H1 (cell line): Measurements from ENCODE around the gene HSD11B1L. TPM values are rescaled to one million over a fixed set of nuclear protein-coding genes. Genes with fewer than 3 reads are reported as not detected.

Source experiments
- CTCF ChIA-PET: fragments of 300-600 bp; sonication (Branson Sonifier 250); formaldehyde crosslinking; loops from one replicate; lab custom pipeline; 2021; ENCODE audit not compliant: partially characterized antibody; lab: Charles Lee
- POLR2A ChIA-PET: fragments of 300-600 bp; sonication (Branson Sonifier 250); formaldehyde crosslinking; loops from one replicate; lab custom pipeline; 2021; ENCODE audit warnings: inconsistent platforms; ENCODE audit not compliant: partially characterized antibody; lab: Charles Lee
- DNase-seq, 2 experiments: peaks; one replicate each; pipeline versions ENCODE4 v3.0.0 to v3.0.0-alpha.2; 2010 to 2022; ENCODE audit warnings: low spot score in 2 of 2, low read depth in 1 of 2, mixed read lengths in 1 of 2
- FAIRE-seq: peaks from 2 replicates; lab custom pipeline; 2011; peaks lifted over from hg19 to GRCh38; lab: Jason Lieb, UNC
- H2AFZ ChIP-seq: 2 replicates; pipeline ENCODE4 v1.8.1; 2012; ENCODE audit warnings: low read length, inconsistent platforms
- H2AK5ac ChIP-seq: 2 replicates; pipeline ENCODE4 v1.6.1; 2013; ENCODE audit warnings: low read depth, low read length
- H2BK120ac ChIP-seq: replicated peaks from 2 replicates; pipeline ENCODE3; 2013; ENCODE audit warnings: low read depth, low read length, inconsistent platforms
- H2BK12ac ChIP-seq: 2 replicates; pipeline ENCODE4 v1.6.1; 2013; ENCODE audit warnings: low read depth, low read length
- H2BK15ac ChIP-seq: 2 replicates; pipeline ENCODE4 v1.6.1; 2013; ENCODE audit warnings: low read length
- H2BK20ac ChIP-seq: 2 replicates; pipeline ENCODE4 v1.6.1; 2013; ENCODE audit warnings: low read length
- H2BK5ac ChIP-seq: 2 replicates; pipeline ENCODE4 v1.6.1; 2013; ENCODE audit warnings: low read depth, low read length
- H3K14ac ChIP-seq: 2 replicates; pipeline ENCODE4 v1.6.1; 2013; ENCODE audit warnings: inconsistent platforms; ENCODE audit not compliant: insufficient read length
- H3K18ac ChIP-seq: 2 replicates; pipeline ENCODE4 v1.6.1; 2013; ENCODE audit warnings: low read length; ENCODE audit errors: extremely low read depth
- H3K23ac ChIP-seq: 2 replicates; pipeline ENCODE4 v1.6.1; 2013; ENCODE audit warnings: inconsistent platforms; ENCODE audit not compliant: insufficient read length
- H3K23me2 ChIP-seq: 2 replicates; pipeline ENCODE4 v1.6.1; 2013; ENCODE audit warnings: low read depth, low read length
- H3K27ac ChIP-seq: 2 replicates; pipeline ENCODE4 v1.6.1; 2011; ENCODE audit warnings: low read depth, low read length, inconsistent platforms
- H3K27me3 ChIP-seq, 4 experiments: replicated peaks in 1 of 4; 1 replicate in 1 of 4; 2 replicates in 3 of 4; pipeline versions ENCODE4 v1.6.1 to v1.8.1; 2011 to 2013; ENCODE audit warnings: low read length in 3 of 4, mild to moderate bottlenecking in 3 of 4, inconsistent platforms in 2 of 4, mixed read lengths in 2 of 4, moderate library complexity in 1 of 4; ENCODE audit not compliant: control insufficient read depth in 3 of 4, insufficient read depth in 3 of 4; ENCODE audit errors: extremely low read depth in 1 of 4
- H3K36me3 ChIP-seq, 4 experiments: 2 replicates each; pipeline versions ENCODE4 v1.6.1 to v1.8.1; 2011 to 2013; ENCODE audit warnings: mild to moderate bottlenecking in 4 of 4, low read length in 3 of 4, moderate library complexity in 2 of 4, control low read depth in 1 of 4, inconsistent platforms in 1 of 4; ENCODE audit not compliant: insufficient read depth in 4 of 4, control insufficient read depth in 2 of 4
- H3K4ac ChIP-seq: replicated peaks from 2 replicates; pipeline ENCODE3; 2013; ENCODE audit warnings: low read length, low read depth, mixed read lengths, inconsistent platforms; ENCODE audit not compliant: insufficient read length
- H3K4me1 ChIP-seq, 4 experiments: replicated peaks in 1 of 4; 1 replicate in 1 of 4; 2 replicates in 3 of 4; pipeline versions ENCODE4 v1.6.1 to v1.8.1; 2011 to 2013; ENCODE audit warnings: low read length in 3 of 4, inconsistent platforms in 2 of 4, mixed read lengths in 1 of 4; ENCODE audit not compliant: insufficient read depth in 4 of 4, control insufficient read depth in 3 of 4
- H3K4me2 ChIP-seq, 2 experiments: 2 replicates each; pipeline versions ENCODE4 v1.6.1 to v1.8.1; 2011 to 2013; ENCODE audit warnings: low read depth in 2 of 2, low read length in 2 of 2, control low read depth in 1 of 2, inconsistent platforms in 1 of 2, mild to moderate bottlenecking in 1 of 2; ENCODE audit not compliant: insufficient read depth in 1 of 2
- H3K4me3 ChIP-seq, 4 experiments: fragments of 200-600, 300-600 bp in 1 of 4; sonication (generic), shearing (Covaris generic), sonication (Bioruptor Twin) in 1 of 4; 2 replicates each; pipeline versions ENCODE4 v1.5.1 to v1.8.1; 2011 to 2016; ENCODE audit warnings: low read length in 4 of 4, low read depth in 3 of 4, control low read depth in 2 of 4, inconsistent platforms in 2 of 4, mild to moderate bottlenecking in 2 of 4, mixed read lengths in 1 of 4, moderate library complexity in 1 of 4; ENCODE audit not compliant: insufficient read depth in 2 of 4; ENCODE audit errors: extremely low read depth in 1 of 4
- H3K56ac ChIP-seq: replicated peaks from 2 replicates; pipeline ENCODE3; 2013; ENCODE audit warnings: low read depth, mild to moderate bottlenecking, mixed read lengths, low read length, inconsistent platforms; ENCODE audit not compliant: insufficient read length
- H3K79me1 ChIP-seq: 2 replicates; pipeline ENCODE4 v1.6.1; 2013; ENCODE audit warnings: low read depth, low read length, control low read depth
- H3K79me2 ChIP-seq, 2 experiments: 2 replicates each; pipeline versions ENCODE4 v1.6.1 to v1.8.1; 2012 to 2013; ENCODE audit warnings: low read length in 2 of 2, mild to moderate bottlenecking in 2 of 2, inconsistent platforms in 1 of 2; ENCODE audit not compliant: insufficient read depth in 2 of 2, control insufficient read depth in 1 of 2
- H3K9ac ChIP-seq, 4 experiments: replicated peaks in 1 of 4; 1 replicate in 1 of 4; 2 replicates in 3 of 4; pipeline versions ENCODE4 v1.6.1 to v1.8.1; 2011 to 2013; ENCODE audit warnings: low read depth in 3 of 4, low read length in 3 of 4, control low read depth in 2 of 4, mild to moderate bottlenecking in 2 of 4, moderate library complexity in 2 of 4, inconsistent platforms in 1 of 4; ENCODE audit errors: extremely low read depth in 1 of 4
- H3K9me3 ChIP-seq, 2 experiments: 2 replicates each; pipeline versions ENCODE4 v1.6.1 to v1.8.1; 2012 to 2013; ENCODE audit warnings: mild to moderate bottlenecking in 2 of 2, moderate library complexity in 2 of 2, control low read depth in 1 of 2, inconsistent platforms in 1 of 2, low read depth in 1 of 2, low read length in 1 of 2, mixed read lengths in 1 of 2; ENCODE audit not compliant: insufficient read depth in 2 of 2
- H4K20me1 ChIP-seq, 2 experiments: replicated peaks in 1 of 2; 2 replicates each; pipeline versions ENCODE3 to v1.8.1; 2011 to 2013; ENCODE audit warnings: inconsistent platforms in 2 of 2, low read length in 2 of 2, mild to moderate bottlenecking in 1 of 2; ENCODE audit not compliant: insufficient read depth in 2 of 2, control insufficient read depth in 1 of 2
- H4K5ac ChIP-seq: 2 replicates; pipeline ENCODE4 v1.6.1; 2013; ENCODE audit warnings: low read length, low read depth, mixed read lengths, inconsistent platforms; ENCODE audit not compliant: insufficient read length
- H4K8ac ChIP-seq: 2 replicates; pipeline ENCODE4 v1.8.0; 2013; ENCODE audit warnings: mild to moderate bottlenecking, moderate library complexity, low read length, inconsistent platforms; ENCODE audit not compliant: insufficient read depth; ENCODE audit errors: extremely low read depth
- H4K91ac ChIP-seq: replicated peaks from 2 replicates; pipeline ENCODE3; 2013; ENCODE audit warnings: low read length, mixed read lengths, inconsistent platforms; ENCODE audit not compliant: insufficient read length
- BCL11A ChIP-seq, 2 experiments: IDR thresholded peaks; one replicate each; pipeline ENCODE4 v1.6.1; 2011; ENCODE audit warnings: low read depth in 2 of 2, low read length in 2 of 2, mild to moderate bottlenecking in 2 of 2
- BRCA1 ChIP-seq: IDR thresholded peaks from 2 replicates; pipeline ENCODE4 v1.6.1; 2012; ENCODE audit warnings: low read depth, low read length, improper control_type of control experiment
- CBX8 ChIP-seq: fragments of 300-800, 300-1000 bp; sonication (generic); IDR thresholded peaks from 2 replicates; pipeline ENCODE4 v1.7.1; 2016; ENCODE audit warnings: low read depth, low read length, borderline replicate concordance
- HDAC2 ChIP-seq, 2 experiments: fragments of 300-600 bp in 1 of 2; sonication (generic) in 1 of 2; IDR thresholded peaks; 2 replicates each; pipeline ENCODE4 v1.6.1; 2011 to 2012; ENCODE audit warnings: low read depth in 2 of 2, low read length in 2 of 2, mild to moderate bottlenecking in 2 of 2, moderate library complexity in 2 of 2, borderline replicate concordance in 1 of 2, inconsistent platforms in 1 of 2
- HDAC6 ChIP-seq: IDR thresholded peaks from one replicate; pipeline ENCODE4 v1.7.1; 2012; ENCODE audit warnings: low read depth, mild to moderate bottlenecking, inconsistent platforms, low read length, moderate library complexity
- JUND ChIP-seq: IDR thresholded peaks from 2 replicates; pipeline ENCODE4 v1.6.1; 2011; ENCODE audit warnings: mild to moderate bottlenecking, improper control_type of control experiment, low read length
- KDM1A ChIP-seq: fragments of 200-600, 300-600 bp; sonication (generic); IDR thresholded peaks from 2 replicates; pipeline ENCODE4 v1.7.1; 2016; ENCODE audit warnings: mild to moderate bottlenecking, low read length, borderline replicate concordance
- KDM4A ChIP-seq: IDR thresholded peaks from one replicate; pipeline ENCODE4 v1.7.1; 2012; ENCODE audit warnings: low read depth, mild to moderate bottlenecking, moderate library complexity, low read length, inconsistent platforms; ENCODE audit not compliant: severe bottlenecking
- KDM5A ChIP-seq: fragments of 200-600 bp; IDR thresholded peaks from 2 replicates; pipeline ENCODE4 v1.7.1; 2012; ENCODE audit warnings: mild to moderate bottlenecking, low read length, inconsistent platforms, mixed read lengths
- RNF2 ChIP-seq: fragments of 200-900, 300-1000 bp; sonication (generic); IDR thresholded peaks from 2 replicates; pipeline ENCODE4 v1.7.1; 2016; ENCODE audit warnings: borderline replicate concordance, low read depth, mild to moderate bottlenecking, antibody characterized with exemption, low read length; ENCODE audit not compliant: poor library complexity, severe bottlenecking; ENCODE audit errors: missing control alignments
- RXRA ChIP-seq: IDR thresholded peaks from 2 replicates; pipeline ENCODE4 v1.6.1; 2011; ENCODE audit warnings: low read depth, mild to moderate bottlenecking, low read length, moderate library complexity; ENCODE audit not compliant: insufficient read depth
- SIN3A ChIP-seq, 2 experiments: IDR thresholded peaks in 1 of 2; conservative IDR thresholded peaks in 1 of 2; 2 replicates each; pipeline ENCODE4 v1.6.1; 2011 to 2012; ENCODE audit warnings: low read length in 2 of 2, improper control_type of control experiment in 1 of 2, low read depth in 1 of 2, mild to moderate bottlenecking in 1 of 2
- TCF12 ChIP-seq: IDR thresholded peaks from 2 replicates; pipeline ENCODE4 v1.6.1; 2011; ENCODE audit warnings: low read depth, mild to moderate bottlenecking, low read length
- TEAD4 ChIP-seq: IDR thresholded peaks from 2 replicates; pipeline ENCODE4 v1.6.1; 2012; ENCODE audit warnings: low read depth, low read length, inconsistent platforms, mixed read lengths
- WGBS, 2 experiments: shearing (Covaris generic) in 1 of 2; methylation state at CpG; one replicate each; pipeline versions ENCODE4 v1.1.6 to v1.1.7; 2013 to 2015; ENCODE audit warnings: low lambda C conversion rate in 2 of 2, mixed read lengths in 2 of 2, inconsistent platforms in 1 of 2, low coverage in 1 of 2, missing lambda C conversion rate in 1 of 2; ENCODE audit not compliant: insufficient replicate concordance in 2 of 2, insufficient coverage in 1 of 2, insufficient read length in 1 of 2; ENCODE audit errors: extremely low coverage in 1 of 2, missing lambda C conversion rate in 1 of 2; 5-methylcytosine and 5-hydroxymethylcytosine counted together
- polyA plus RNA-seq, 7 experiments: library from polyadenylated mRNA; depleted of rRNA in 3 of 7; stranded (reverse) in 5 of 7; unstranded in 2 of 7; fragments of >200 nt in 5 of 7; fragments of 200-250 nt in 2 of 7; gene quantifications; 1 replicate in 5 of 7; 2 replicates in 1 of 7; 4 replicates in 1 of 7; pipeline versions ENCODE4 v1.2.1 to v1.2.3, GENCODE V29; 2011 to 2013; ENCODE audit warnings: missing spikeins in 2 of 7, mixed read lengths in 2 of 7
- total RNA-seq: library from RNA; stranded (reverse); fragmentation: NEBNext Ultra II Directional; extraction: Animal tissue kit (Norgen Biotek cat#: 25700); gene quantifications from 2 replicates; pipeline ENCODE4 v1.2.1, GENCODE V29; 2021

Gene HSD11B1L
- total and polyA plus RNA-seq, 2 of the 8 experiments (the other 6 are each of a cell fraction or from before 2014, with no cell fraction given): 8.2 to 20.6 TPM

DNA sequence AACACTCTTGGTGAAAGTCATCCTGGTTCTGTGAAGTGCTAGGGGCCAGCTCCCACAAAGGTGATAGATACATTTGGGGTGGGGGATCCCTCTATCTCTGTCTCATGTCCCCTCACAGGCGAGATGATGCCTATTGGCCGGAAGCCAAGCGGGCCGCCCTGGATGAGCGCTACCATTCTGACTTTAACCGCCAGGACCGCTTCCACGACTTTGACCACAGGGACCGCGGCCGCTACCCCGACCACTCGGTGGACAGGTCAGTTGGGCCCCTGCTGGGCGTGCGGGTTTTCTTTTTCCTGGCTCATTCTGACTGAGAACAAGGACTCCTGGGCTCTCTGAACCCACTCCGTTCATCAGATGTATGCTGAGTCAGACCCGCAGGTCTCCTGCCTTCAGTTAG lies 16.9 kb upstream of the HSD11B1L start:
- H3K18ac ChIP-seq: no peak overlapping the region
- no peak overlapping the region for H3K9ac ChIP-seq
- no peak overlapping the region for H2BK120ac ChIP-seq
- no peak overlapping the region for H2AFZ ChIP-seq
- no peak for FAIRE-seq
- H2BK20ac ChIP-seq: no peak overlapping the region
- H4K5ac ChIP-seq: no peak overlapping the region
- no peak overlapping the region for H3K14ac ChIP-seq
- H2BK15ac ChIP-seq: no peak overlapping the region
- no peak overlapping the region for H3K27ac ChIP-seq
- H3K36me3 ChIP-seq: peaks cover 41 to 90% (median 66%) of the 10 kb centered on the region in 4 experiments
- no peak overlapping the region for H4K91ac ChIP-seq
- H3K4me2 ChIP-seq: no peak overlapping the region
- 91% methylated on average over 17 of the region's 17 CpGs; no CpG with 5 or more reads in 1 of the 2 experiments for WGBS, 2 experiments
- peaks cover 3% of the 10 kb centered on the region; the same call in 1 of the 2 replicates for H3K79me1 ChIP-seq
- ChIA-PET POLR2A (interaction anchor here (1.7 to 1.8 kb wide), 2 partner anchors 19 to 30 kb away, joined by 3 to 4 read pairs; no protein-coding TSS in a partner anchor), CTCF (no interaction called here)
- H2AK5ac ChIP-seq: no peak overlapping the region
- no peaks in the 10 kb centered on the region for H3K23me2 ChIP-seq
- H2BK5ac ChIP-seq: no peak overlapping the region
- H3K56ac ChIP-seq: no peak overlapping the region
- H3K79me2 ChIP-seq: no peaks in the 10 kb centered on the region
- H3K4ac ChIP-seq: no peak overlapping the region
- H2BK12ac ChIP-seq: no peak overlapping the region
- peaks cover 0 to 9% (median 5%) of the 10 kb centered on the region in 4 experiments; a peak in 5 of 7 replicates for H3K4me1 ChIP-seq
- no peaks in the 10 kb centered on the region for H3K9me3 ChIP-seq
- H3K27me3 ChIP-seq: no peaks in the 10 kb centered on the region
- H3K4me3 ChIP-seq: no peak overlapping the region
- no peak overlapping the region for H3K23ac ChIP-seq
- H4K20me1 ChIP-seq: peaks cover 3 to 12% of the 10 kb centered on the region in 2 experiments
- H4K8ac ChIP-seq: no peak overlapping the region
- no peak for DNase-seq
- TF ChIP-seq CBX8 (no peak), TCF12 (no peak), KDM5A (no peak), JUND (no peak), KDM1A (no peak), RNF2 (no peak), BRCA1 (no peak), TEAD4 (no peak), HDAC2 (IDR thresholded peaks at IDR 0.05; ENCODE audit: borderline replicate concordance in 1 of 2, low read depth in 2 of 2, low read length in 2 of 2) (no peak), SIN3A (conservative IDR thresholded peaks at IDR 0.05 in 1 of 2, IDR thresholded peaks at IDR 0.05 in 1 of 2; ENCODE audit: low read depth in 1 of 2, low read length in 2 of 2) (no peak), BCL11A (IDR thresholded peaks at IDR 0.05; ENCODE audit: low read depth in 2 of 2, low read length in 2 of 2) (no peak), HDAC6 (no peak), RXRA (no peak), KDM4A (no peak)
